ENCODE results near the gene THAP10.

Gene THAP10

GRCh38 chr15:70853318-70853972 lies 38.8 kb downstream of the THAP10 start:
- peak overlapping the region; percentile 71 for H3K4me3 Mint-ChIP-seq
- no peaks in the 10 kb centered on the region for H3K9me3 Mint-ChIP-seq (ENCODE audit: low read depth)
- peaks cover 6% of the 10 kb centered on the region for H3K4me1 Mint-ChIP-seq (ENCODE audit: low read depth)
- no peak overlapping the region for H3K27ac Mint-ChIP-seq
- peaks cover 29% of the 10 kb centered on the region for H3K27me3 Mint-ChIP-seq
- H3K36me3 Mint-ChIP-seq = no peaks in the 10 kb centered on the region

- Mint-ChIP-seq H3K27me3 (peaks cover 35% of the 10 kb centered on the region), H3K36me3 (no peaks in the 10 kb centered on the region), H3K4me1 (ENCODE audit: low read depth) (peaks cover 6% of the 10 kb centered on the region), H3K9me3 (ENCODE audit: low read depth) (no peaks in the 10 kb centered on the region), H3K27ac (no peak overlapping the region), H3K4me3 (peak overlapping the region; percentile 71)
Measured at GRCh38 chr15:70852501-70853317, 39.5 kb downstream of the THAP10 start.

GRCh38 chr15:70851889-70852288 lies 40.3 kb downstream of the THAP10 start:
- Mint-ChIP-seq H3K27me3 (peaks cover 38% of the 10 kb centered on the region), H3K4me3 (no peak overlapping the region), H3K36me3 (no peaks in the 10 kb centered on the region), H3K9me3 (ENCODE audit: low read depth) (no peaks in the 10 kb centered on the region), H3K4me1 (ENCODE audit: low read depth) (peaks cover 6% of the 10 kb centered on the region), H3K27ac (no peak overlapping the region)

- Mint-ChIP-seq H3K27me3 (peaks cover 17% of the 10 kb centered on the region), H3K9me3 (ENCODE audit: low read depth) (no peaks in the 10 kb centered on the region)
Measured at GRCh38 chr15:70845602-70846360, 46.5 kb downstream of the THAP10 start.

GRCh38 chr15:70837476-70837875 lies 54.8 kb downstream of the THAP10 start:
- Mint-ChIP-seq H3K9me3 (ENCODE audit: low read depth) (no peaks in the 10 kb centered on the region), H3K27ac (no peak overlapping the region), H3K36me3 (no peaks in the 10 kb centered on the region), H3K4me3 (no peak overlapping the region), H3K27me3 (peaks cover 3% of the 10 kb centered on the region), H3K4me1 (ENCODE audit: low read depth) (no peaks in the 10 kb centered on the region)

More at GRCh38 chr15:70845602-70846360, 46.5 kb downstream of the THAP10 start:
- Mint-ChIP-seq H3K4me3 (no peak overlapping the region), H3K36me3 (no peaks in the 10 kb centered on the region), H3K27ac (no peak overlapping the region), H3K4me1 (ENCODE audit: low read depth) (no peaks in the 10 kb centered on the region)

- Mint-ChIP-seq H3K4me3 (no peak overlapping the region), H3K9me3 (ENCODE audit: low read depth) (no peaks in the 10 kb centered on the region), H3K27me3 (peaks cover 3% of the 10 kb centered on the region), H3K36me3 (no peaks in the 10 kb centered on the region), H3K4me1 (ENCODE audit: low read depth) (no peaks in the 10 kb centered on the region), H3K27ac (no peak overlapping the region)
Measured at GRCh38 chr15:70835841-70836240, 56.4 kb downstream of the THAP10 start.

- no peaks in the 10 kb centered on the region for H3K36me3 Mint-ChIP-seq
- H3K27me3 Mint-ChIP-seq = peaks cover 3% of the 10 kb centered on the region
- no peaks in the 10 kb centered on the region for H3K4me1 Mint-ChIP-seq (ENCODE audit: low read depth)
- H3K9me3 Mint-ChIP-seq (ENCODE audit: low read depth) = no peaks in the 10 kb centered on the region
- H3K27ac Mint-ChIP-seq = no peak overlapping the region
- no peak overlapping the region for H3K4me3 Mint-ChIP-seq
Measured at GRCh38 chr15:70835415-70835814, 56.8 kb downstream of the THAP10 start.

- Mint-ChIP-seq H3K4me1 (ENCODE audit: low read depth) (no peaks in the 10 kb centered on the region), H3K4me3 (no peak overlapping the region), H3K27me3 (peaks cover 3% of the 10 kb centered on the region), H3K9me3 (ENCODE audit: low read depth) (no peaks in the 10 kb centered on the region), H3K36me3 (no peaks in the 10 kb centered on the region), H3K27ac (no peak overlapping the region)
Measured at GRCh38 chr15:70834999-70835398, 57.2 kb downstream of the THAP10 start.

- Mint-ChIP-seq H3K27me3 (peaks cover 3% of the 10 kb centered on the region), H3K4me3 (no peak overlapping the region), H3K4me1 (ENCODE audit: low read depth) (no peaks in the 10 kb centered on the region), H3K27ac (no peak overlapping the region), H3K9me3 (ENCODE audit: low read depth) (no peaks in the 10 kb centered on the region), H3K36me3 (no peaks in the 10 kb centered on the region)
Measured at GRCh38 chr15:70833861-70834765, 58.1 kb downstream of the THAP10 start.

- no peaks in the 10 kb centered on the region for H3K36me3 Mint-ChIP-seq
- no peak overlapping the region for H3K27ac Mint-ChIP-seq
- H3K9me3 Mint-ChIP-seq (ENCODE audit: low read depth) = no peaks in the 10 kb centered on the region
- H3K27me3 Mint-ChIP-seq = peaks cover 3% of the 10 kb centered on the region
- H3K4me1 Mint-ChIP-seq (ENCODE audit: low read depth) = no peaks in the 10 kb centered on the region
- H3K4me3 Mint-ChIP-seq = no peak overlapping the region
Measured at GRCh38 chr15:70833422-70833821, 58.8 kb downstream of the THAP10 start.

- peaks cover 3% of the 10 kb centered on the region for H3K27me3 Mint-ChIP-seq
- no peaks in the 10 kb centered on the region for H3K36me3 Mint-ChIP-seq
- no peaks in the 10 kb centered on the region for H3K4me1 Mint-ChIP-seq (ENCODE audit: low read depth)
- H3K27ac Mint-ChIP-seq = no peak overlapping the region
- no peaks in the 10 kb centered on the region for H3K9me3 Mint-ChIP-seq (ENCODE audit: low read depth)
- no peak overlapping the region for H3K4me3 Mint-ChIP-seq
Measured at GRCh38 chr15:70832176-70832575, 60.1 kb downstream of the THAP10 start.

All from activated naive CD8-positive, alpha-beta T cell (primary cell).